Measurements from ENCODE around the gene GPR141.
A peak's percentile ranks its signal among the peaks of the same experiment; 100 is the strongest.

Gene GPR141

GRCh38 chr7:37732253-37732652, 48.7 kb downstream of the GPR141 start:
- peak; percentile 38 for DNase-seq (ENCODE audit: low read depth, low spot score)

- no peak for DNase-seq (ENCODE audit: low read depth, low spot score)
These were observed 49.3 kb downstream of the GPR141 start for GRCh38 chr7:37732888-37733287.

- no peak for DNase-seq (ENCODE audit: low read depth, low spot score)
These were observed 51.6 kb downstream of the GPR141 start for GRCh38 chr7:37735196-37735595.

GRCh38 chr7:37738321-37738720, 54.8 kb downstream of the GPR141 start:
- DNase-seq (ENCODE audit: low read depth, low spot score), result no peak

- no peak for DNase-seq (ENCODE audit: low read depth, low spot score)
These were observed 56.8 kb downstream of the GPR141 start for GRCh38 chr7:37740398-37740797.

- no peak for DNase-seq (ENCODE audit: low read depth, low spot score)
These were observed 58.2 kb downstream of the GPR141 start for GRCh38 chr7:37741776-37742175.

- no peak for DNase-seq (ENCODE audit: low read depth, low spot score)
These were observed 67.5 kb downstream of the GPR141 start for GRCh38 chr7:37751096-37751495.

- no peak for DNase-seq (ENCODE audit: low read depth, low spot score)
These were observed 70.0 kb downstream of the GPR141 start for GRCh38 chr7:37753398-37754050.

- no peak for DNase-seq (ENCODE audit: low read depth, low spot score)
These were observed 73.4 kb downstream of the GPR141 start for GRCh38 chr7:37756797-37757551.

GRCh38 chr7:37757563-37757962, 74.0 kb downstream of the GPR141 start:
- no peak for DNase-seq (ENCODE audit: low read depth, low spot score)

GRCh38 chr7:37758501-37759045, 75.0 kb downstream of the GPR141 start:
- no peak for DNase-seq (ENCODE audit: low read depth, low spot score)

GRCh38 chr7:37759526-37759925, 76.0 kb downstream of the GPR141 start:
- DNase-seq (ENCODE audit: low read depth, low spot score), result no peak

- DNase-seq (ENCODE audit: low read depth, low spot score), result no peak
These were observed 81.9 kb downstream of the GPR141 start for GRCh38 chr7:37765421-37765829.

GRCh38 chr7:37765872-37766525, 82.4 kb downstream of the GPR141 start:
- no peak for DNase-seq (ENCODE audit: low read depth, low spot score)

- DNase-seq (ENCODE audit: low read depth, low spot score), result no peak
These were observed 85.0 kb downstream of the GPR141 start for GRCh38 chr7:37768611-37769010.

GRCh38 chr7:37769291-37769690, 85.7 kb downstream of the GPR141 start:
- no peak for DNase-seq (ENCODE audit: low read depth, low spot score)

GRCh38 chr7:37769726-37770125, 86.2 kb downstream of the GPR141 start:
- no peak for DNase-seq (ENCODE audit: low read depth, low spot score)

- DNase-seq (ENCODE audit: low read depth, low spot score), result no peak
These were observed 87.3 kb downstream of the GPR141 start for GRCh38 chr7:37770838-37771237.

GRCh38 chr7:37771342-37771741, 87.8 kb downstream of the GPR141 start:
- no peak for DNase-seq (ENCODE audit: low read depth, low spot score)

- DNase-seq (ENCODE audit: low read depth, low spot score), result no peak
These were observed 88.2 kb downstream of the GPR141 start for GRCh38 chr7:37771801-37772200.

GRCh38 chr7:37775921-37776320, 92.4 kb downstream of the GPR141 start:
- DNase-seq (ENCODE audit: low read depth, low spot score), result no peak

- no peak for DNase-seq (ENCODE audit: low read depth, low spot score)
These were observed 97.6 kb downstream of the GPR141 start for GRCh38 chr7:37781156-37781555.

- DNase-seq (ENCODE audit: low read depth, low spot score), result no peak
These were observed 98.6 kb downstream of the GPR141 start for GRCh38 chr7:37782166-37782565.
